ENCODE measurements around the gene PARVA. TPM values are rescaled to one million over a fixed set of nuclear protein-coding genes. Genes with fewer than 3 reads are reported as not detected.
"Not testable (repeated sequence)": the region's sequence is repeated elsewhere in the genome, so short reads cannot be mapped to it uniquely, and the experiment has no call there.

PARVA gene
- polyA plus RNA-seq, 1 experiment, result 142 TPM

- H3K27ac ChIP-seq (ENCODE audit: low read depth, low read length), result no peak overlapping the region
- H3K27me3 ChIP-seq (ENCODE audit: control insufficient read depth, insufficient read depth, low read length), result no peaks in the 10 kb centered on the region
- H3K9me3 ChIP-seq (ENCODE audit: control insufficient read depth, insufficient read depth, low read length), result no peaks in the 10 kb centered on the region; the same call in 1 of the 2 replicates
- DNase-seq (ENCODE audit: low read depth, low spot score), result no peak
- POLR2A ChIA-PET, result no interaction called here
- CTCF ChIA-PET, result interaction anchor here (1.0 kb wide), 1 partner anchor 14 kb away, joined by 3 read pairs; no protein-coding TSS in a partner anchor
- no peak overlapping the region for H3K4me3 ChIP-seq (ENCODE audit: low read depth, low read length)
- no peak for TF ChIP-seq CTCF (IDR thresholded peaks at IDR 0.05; ENCODE audit: low read depth, low read length)
These were observed 14.5 kb upstream of the PARVA start for GRCh38 chr11:12362857-12363256.

GRCh38 chr11:12363373-12363772 lies 14.0 kb upstream of the PARVA start:
- TF ChIP-seq CTCF (IDR thresholded peaks at IDR 0.05; ENCODE audit: low read depth, low read length), result no peak
- no peak for DNase-seq (ENCODE audit: low read depth, low spot score)
- Histone ChIP-seq H3K27me3 (ENCODE audit: control insufficient read depth, insufficient read depth, low read length) (no peaks in the 10 kb centered on the region), H3K9me3 (ENCODE audit: control insufficient read depth, insufficient read depth, low read length) (no peaks in the 10 kb centered on the region; the same call in 1 of the 2 replicates), H3K27ac (ENCODE audit: low read depth, low read length) (no peak overlapping the region), H3K4me3 (ENCODE audit: low read depth, low read length) (no peak overlapping the region)
- POLR2A ChIA-PET, result no interaction called here
- CTCF ChIA-PET, result interaction anchor here (1.0 kb wide), 1 partner anchor 14 kb away, joined by 3 read pairs; no protein-coding TSS in a partner anchor

- DNase-seq (ENCODE audit: low read depth, low spot score); H3K4me3 ChIP-seq (ENCODE audit: low read depth, low read length); H3K27me3 ChIP-seq (ENCODE audit: control insufficient read depth, insufficient read depth, low read length); CTCF ChIA-PET; H3K27ac ChIP-seq (ENCODE audit: low read depth, low read length); H3K9me3 ChIP-seq (ENCODE audit: control insufficient read depth, insufficient read depth, low read length): not testable (repeated sequence)
- POLR2A ChIA-PET, result interaction anchor here (0.7 to 1.6 kb wide), 2 partner anchors 11 to 68 kb away, joined by 3 to 7 read pairs; partner anchors contain the start of gene PARVA
These were observed 11.3 kb upstream of the PARVA start for GRCh38 chr11:12365965-12366575.

- DNase-seq (ENCODE audit: low read depth, low spot score); CTCF ChIA-PET; H3K27me3 ChIP-seq (ENCODE audit: control insufficient read depth, insufficient read depth, low read length); H3K9me3 ChIP-seq (ENCODE audit: control insufficient read depth, insufficient read depth, low read length); H3K4me3 ChIP-seq (ENCODE audit: low read depth, low read length); H3K27ac ChIP-seq (ENCODE audit: low read depth, low read length): not testable (repeated sequence)
- POLR2A ChIA-PET, result interaction anchor here (1.6 kb wide), 1 partner anchor 10 kb away, joined by 7 read pairs; the partner anchor contains the start of gene PARVA
These were observed 10.3 kb upstream of the PARVA start for GRCh38 chr11:12367057-12367456.

- H3K4me3 ChIP-seq (ENCODE audit: low read depth, low read length), result no peak overlapping the region
- POLR2A ChIA-PET, result no interaction called here
- no peak for TF ChIP-seq CTCF (IDR thresholded peaks at IDR 0.05; ENCODE audit: low read depth, low read length)
- H3K27ac ChIP-seq (ENCODE audit: low read depth, low read length), result no peak overlapping the region
- no peaks in the 10 kb centered on the region for H3K9me3 ChIP-seq (ENCODE audit: control insufficient read depth, insufficient read depth, low read length)
- CTCF ChIA-PET, result interaction anchor here (1.7 kb wide), 1 partner anchor 41 kb away, joined by 4 read pairs; no protein-coding TSS in a partner anchor
- no peaks in the 10 kb centered on the region for H3K27me3 ChIP-seq (ENCODE audit: control insufficient read depth, insufficient read depth, low read length)
- no peak for DNase-seq (ENCODE audit: low read depth, low spot score)
These were observed 5.3 kb upstream of the PARVA start for GRCh38 chr11:12372111-12372510.

GRCh38 chr11:12375720-12376119 lies 1.7 kb upstream of the PARVA start:
- H3K4me3 ChIP-seq (ENCODE audit: low read depth, low read length), result no peak overlapping the region
- DNase-seq (ENCODE audit: low read depth, low spot score), result no peak
- no peak overlapping the region for H3K27ac ChIP-seq (ENCODE audit: low read depth, low read length)
- TF ChIP-seq CTCF (IDR thresholded peaks at IDR 0.05; ENCODE audit: low read depth, low read length), result no peak
- ChIA-PET POLR2A (interaction anchor here (0.7 to 3.1 kb wide), 3 partner anchors 23 to 87 kb away, joined by 3 to 24 read pairs (median 3); no protein-coding TSS in a partner anchor), CTCF (interaction anchor here (2.4 to 3.2 kb wide), 2 partner anchors 44 to 87 kb away, joined by 12 to 13 read pairs; no protein-coding TSS in a partner anchor)
- H3K9me3 ChIP-seq (ENCODE audit: control insufficient read depth, insufficient read depth, low read length), result no peaks in the 10 kb centered on the region
- H3K27me3 ChIP-seq (ENCODE audit: control insufficient read depth, insufficient read depth, low read length), result no peaks in the 10 kb centered on the region
